Measurements from ENCODE around the gene MTCH1.

The MTCH1 gene

DNA sequence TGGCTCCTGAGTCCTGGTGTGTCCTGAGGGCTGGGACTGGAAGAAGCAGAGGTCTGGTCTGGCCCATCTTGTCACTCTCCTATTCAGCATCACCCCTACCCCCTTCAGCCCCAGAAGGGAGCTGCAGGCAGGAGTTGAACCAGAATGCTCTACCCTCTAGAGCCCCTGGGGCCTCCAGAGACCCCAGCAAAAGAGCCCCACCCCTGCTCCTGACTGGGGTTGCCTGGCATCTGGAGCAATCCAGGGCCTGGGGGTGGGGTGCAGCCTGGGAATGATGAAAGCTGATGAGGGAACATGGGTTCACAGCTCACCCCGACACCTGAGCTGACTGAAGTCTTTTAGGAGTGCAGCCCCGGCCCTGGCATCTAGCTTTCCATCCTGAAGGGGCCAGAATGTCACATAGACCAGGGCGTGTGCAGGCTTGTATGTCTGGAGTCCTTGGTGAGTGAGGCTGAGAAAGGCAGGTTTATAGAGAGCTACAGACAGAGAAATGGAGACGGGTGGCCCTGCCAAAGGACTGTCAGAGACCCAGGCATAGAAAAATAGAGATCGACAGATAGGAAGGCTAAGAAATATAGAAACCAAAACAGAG, 31.7 kb upstream of the MTCH1 start:
- DNase-seq (ENCODE audit: extremely low read depth in 1 of 2, low read depth in 1 of 2), result no peak

DNA sequence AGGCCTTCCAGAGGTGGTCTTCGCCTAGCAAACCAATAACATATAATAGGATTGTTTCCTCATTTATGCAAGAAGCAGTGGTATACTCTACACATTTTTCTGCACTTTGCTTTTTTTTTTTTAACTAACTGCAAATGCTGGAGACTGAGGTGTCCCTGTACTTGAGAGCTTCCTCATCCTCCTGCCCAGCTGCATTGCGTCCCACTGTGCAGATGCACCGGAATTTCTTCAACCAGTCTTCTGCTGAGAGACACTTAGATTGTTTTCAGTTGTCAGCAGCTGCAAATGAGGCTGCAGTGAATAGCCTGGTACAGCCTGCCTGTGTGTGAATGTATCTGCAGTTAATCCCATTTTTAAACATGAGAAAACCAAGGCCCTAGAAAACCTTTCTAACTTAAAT, 31.0 kb upstream of the MTCH1 start:
- no peak for DNase-seq (ENCODE audit: extremely low read depth in 1 of 2, low read depth in 1 of 2)

DNA sequence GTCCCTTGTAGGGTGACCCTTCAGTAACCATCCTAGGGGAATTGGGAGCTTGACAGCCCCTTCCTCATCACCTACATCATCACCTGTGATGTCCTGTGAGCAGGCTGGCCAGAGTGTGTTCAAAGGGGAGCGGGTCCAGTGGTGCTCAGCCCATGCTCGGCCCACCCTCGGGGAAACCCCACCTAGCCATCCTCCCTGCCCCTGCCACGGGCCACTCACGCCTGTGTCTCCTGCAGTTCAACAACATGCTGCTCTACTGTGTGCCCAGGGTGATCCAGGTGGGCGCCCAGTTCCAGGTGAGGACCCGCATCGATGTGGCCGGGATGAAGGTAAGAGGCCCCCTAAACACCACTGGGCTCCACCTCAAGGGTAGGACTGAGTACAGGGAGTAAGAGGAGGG, 29.5 kb upstream of the MTCH1 start:
- no peak for DNase-seq (ENCODE audit: extremely low read depth in 1 of 2, low read depth in 1 of 2)

DNA sequence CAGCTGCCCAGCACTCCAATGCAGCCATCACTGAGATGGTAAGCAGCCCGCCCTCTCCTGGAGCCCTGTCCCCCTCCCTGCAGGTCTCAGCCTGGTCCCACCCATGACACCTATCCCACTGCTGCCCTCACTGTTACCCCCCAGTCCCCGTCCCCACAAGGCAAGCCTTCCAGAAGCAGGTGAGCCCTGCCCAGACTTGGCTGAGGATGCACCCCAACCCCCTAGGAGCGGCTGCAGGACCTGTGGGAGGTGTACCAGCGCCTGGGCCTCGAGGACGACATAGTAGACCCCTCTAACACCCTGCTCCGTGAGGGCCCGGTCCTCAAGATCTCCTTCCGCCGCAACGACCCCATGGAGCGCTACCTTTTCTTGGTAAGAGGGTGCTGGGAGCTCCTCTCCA, 28.7 kb upstream of the MTCH1 start:
- DNase-seq (ENCODE audit: extremely low read depth in 1 of 2, low read depth in 1 of 2), result no peak

DNA sequence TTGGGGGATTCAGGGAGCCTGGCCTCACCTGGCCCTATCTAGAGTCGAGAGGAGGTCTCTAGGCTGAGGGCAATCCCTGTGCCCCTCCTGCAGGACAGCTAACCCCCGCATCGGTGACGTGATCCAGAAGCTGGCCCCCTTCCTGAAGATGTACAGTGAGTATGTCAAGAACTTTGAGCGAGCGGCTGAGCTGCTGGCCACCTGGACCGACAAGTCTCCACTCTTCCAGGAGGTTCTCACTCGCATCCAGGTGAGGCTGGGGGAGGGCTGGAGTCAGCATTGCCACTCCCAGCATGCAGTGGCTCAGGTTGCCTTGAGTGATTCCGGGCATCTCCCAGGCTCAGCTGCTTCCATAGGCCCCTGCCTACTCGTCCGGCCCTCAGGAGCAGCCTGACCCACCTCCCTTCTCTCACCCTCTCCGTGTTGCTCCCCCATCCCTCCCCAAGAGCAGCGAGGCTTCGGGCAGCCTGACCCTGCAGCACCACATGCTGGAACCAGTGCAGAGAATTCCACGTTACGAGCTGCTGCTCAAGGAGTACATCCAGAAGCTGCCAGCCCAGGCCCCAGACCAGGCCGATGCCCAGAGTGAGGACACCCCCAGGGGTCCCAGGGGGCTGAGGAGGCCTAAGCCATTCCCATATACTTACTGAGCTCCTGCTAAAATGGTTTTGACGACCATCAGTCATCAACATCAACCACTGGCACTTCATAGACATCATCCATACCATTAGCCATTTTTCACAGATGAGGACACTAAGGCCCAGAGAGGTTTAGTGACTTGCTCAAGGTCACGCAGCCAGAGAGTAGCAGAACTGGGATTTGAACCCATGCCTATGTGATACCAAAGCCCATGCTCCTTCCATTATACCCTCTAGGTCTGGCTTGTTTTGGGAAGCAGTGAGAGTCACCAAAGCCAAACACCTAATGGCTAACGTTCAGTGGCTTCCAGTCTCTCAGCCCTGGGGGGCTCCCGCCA, 27.8 kb upstream of the MTCH1 start:
- DNase-seq (ENCODE audit: extremely low read depth in 1 of 2, low read depth in 1 of 2), result no peak

DNA sequence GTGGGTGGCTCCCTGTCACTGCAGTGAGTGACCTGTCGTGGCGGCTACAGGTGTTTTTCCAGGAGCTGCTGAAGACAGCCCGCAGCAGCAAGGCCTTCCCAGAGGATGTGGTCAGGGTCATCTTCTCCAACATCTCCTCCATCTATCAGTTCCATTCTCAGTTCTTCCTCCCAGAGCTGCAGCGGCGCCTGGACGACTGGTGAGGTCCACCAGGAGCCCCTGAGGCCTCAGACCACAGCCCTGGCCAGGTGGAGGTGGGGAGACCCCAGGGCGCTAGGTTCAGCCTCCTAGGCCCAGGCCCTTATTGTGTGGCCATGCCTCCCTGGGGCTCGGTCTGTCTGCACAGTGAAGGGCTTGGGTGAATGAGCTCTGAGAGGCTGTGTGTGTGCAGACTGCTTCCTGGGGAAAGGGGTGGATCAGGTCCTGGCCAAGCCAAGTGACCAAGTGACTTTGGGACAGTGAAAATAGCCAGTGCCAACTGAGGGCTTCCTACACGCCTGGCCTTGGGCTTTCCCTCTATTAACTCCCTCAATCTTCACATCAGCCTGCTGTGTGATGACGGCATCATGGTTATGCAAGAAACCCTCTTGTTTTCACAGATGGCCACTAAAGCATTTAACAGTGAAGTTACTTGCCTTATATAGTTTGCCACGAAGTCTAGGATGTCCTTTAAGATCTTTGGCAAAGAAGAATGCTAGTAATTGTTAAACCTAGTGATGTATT, 25.8 kb upstream of the MTCH1 start:
- no peak for DNase-seq (ENCODE audit: extremely low read depth in 1 of 2, low read depth in 1 of 2)

DNA sequence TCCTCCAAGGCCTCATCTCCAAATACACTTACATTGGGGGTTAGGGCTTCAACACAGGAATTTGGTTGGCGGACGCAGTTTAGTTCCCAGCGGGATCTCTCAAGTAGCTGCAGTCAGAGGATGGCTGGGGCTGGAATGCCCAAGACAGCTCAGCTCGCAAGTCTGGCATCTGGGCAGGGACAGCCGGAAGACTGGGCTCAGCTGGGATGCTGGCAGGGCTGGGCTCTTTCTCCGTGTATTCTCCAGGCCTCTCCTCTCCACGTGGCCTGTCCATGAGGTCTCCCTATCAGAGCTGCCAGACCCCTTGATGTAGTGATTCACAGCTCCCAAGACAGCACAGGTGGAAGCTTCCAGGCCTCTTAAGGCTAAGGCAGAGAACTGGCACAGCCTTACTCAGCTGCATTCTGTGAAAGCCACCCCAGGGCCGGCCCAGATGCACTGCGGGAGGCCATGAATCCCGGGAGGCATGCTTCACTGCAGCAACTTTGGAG, 24.5 kb upstream of the MTCH1 start:
- DNase-seq (ENCODE audit: extremely low read depth in 1 of 2, low read depth in 1 of 2), result no peak

DNA sequence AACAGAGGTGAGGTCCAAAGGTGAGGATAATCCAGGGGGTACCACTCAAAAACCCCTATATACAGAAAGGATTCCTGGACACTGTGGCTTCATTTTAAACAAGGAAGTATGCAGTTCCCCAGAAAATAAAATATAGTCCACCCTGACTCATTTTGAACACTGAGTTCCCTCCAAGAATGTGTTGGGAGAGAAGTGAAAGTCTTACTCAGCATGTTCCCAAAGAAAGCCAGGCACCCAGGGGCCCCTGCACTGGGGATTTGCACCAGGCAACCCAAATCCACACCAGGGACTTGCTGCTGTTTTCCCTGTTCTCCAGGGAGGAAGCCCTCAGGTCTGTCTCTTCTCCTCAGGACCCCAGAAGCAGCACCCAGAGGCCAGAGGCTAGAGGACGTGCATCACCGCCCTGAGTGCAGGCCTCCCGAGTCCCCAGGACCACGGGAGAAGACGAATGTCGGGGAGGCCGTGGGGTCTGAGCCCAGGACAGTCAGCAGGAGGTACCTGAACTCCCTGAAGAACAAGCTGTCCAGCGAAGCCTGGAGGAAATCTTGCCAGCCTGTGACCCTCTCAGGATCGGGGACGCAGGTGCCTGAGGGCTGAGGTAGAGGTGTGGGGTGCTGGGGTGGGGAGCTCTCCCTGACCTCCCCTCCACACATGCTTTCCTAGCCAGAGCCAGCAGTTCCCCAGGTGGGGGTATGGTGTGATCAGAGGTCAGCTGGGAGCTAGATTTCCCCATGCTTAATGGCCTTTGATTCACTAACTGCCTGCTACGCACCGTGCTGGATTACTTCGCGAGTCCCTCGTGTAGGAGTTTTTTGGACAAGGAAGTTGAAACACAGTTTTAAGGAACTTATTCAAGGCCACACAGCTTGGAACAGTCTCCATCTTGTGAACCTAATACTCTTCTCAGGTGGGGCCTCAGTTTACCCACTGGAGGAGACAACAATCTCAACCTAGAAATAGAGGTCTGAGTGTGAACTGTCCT, 22.8 kb upstream of the MTCH1 start:
- DNase-seq (ENCODE audit: extremely low read depth in 1 of 2, low read depth in 1 of 2), result no peak

DNA sequence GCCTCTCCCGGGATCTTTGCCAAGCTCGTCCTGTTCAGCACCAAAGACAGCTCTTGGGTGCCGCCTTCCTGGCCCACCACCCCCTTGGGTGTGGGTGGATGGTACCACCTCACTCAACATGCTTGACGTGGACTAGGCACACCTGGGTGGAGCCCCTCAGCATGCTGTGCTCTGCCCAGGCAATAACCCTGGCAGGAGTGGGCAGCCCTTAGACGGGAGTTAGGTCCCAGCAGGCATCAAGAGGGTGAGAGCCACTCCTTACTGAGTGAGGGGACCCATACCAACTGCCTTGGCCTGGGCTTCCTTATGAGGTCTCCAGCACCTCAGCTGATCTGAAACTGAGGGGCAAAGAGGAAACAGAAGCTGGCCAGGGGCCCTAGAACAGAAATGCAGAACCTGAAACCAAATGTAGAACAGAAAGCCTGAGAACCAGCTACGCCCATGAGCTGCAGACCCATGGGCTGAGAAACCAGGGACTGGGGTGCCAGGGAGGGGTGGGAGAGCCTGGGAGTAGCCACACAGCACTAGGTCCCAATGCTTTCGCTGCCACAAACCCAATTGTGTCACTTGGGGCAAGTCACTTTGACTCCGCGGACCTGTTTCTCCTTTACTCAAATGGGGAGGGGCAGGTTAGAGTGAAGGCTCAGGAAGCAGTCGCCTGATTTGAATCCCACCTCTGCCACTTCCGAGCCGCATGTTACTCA, 21.5 kb upstream of the MTCH1 start:
- no peak for DNase-seq (ENCODE audit: extremely low read depth in 1 of 2, low read depth in 1 of 2)

DNA sequence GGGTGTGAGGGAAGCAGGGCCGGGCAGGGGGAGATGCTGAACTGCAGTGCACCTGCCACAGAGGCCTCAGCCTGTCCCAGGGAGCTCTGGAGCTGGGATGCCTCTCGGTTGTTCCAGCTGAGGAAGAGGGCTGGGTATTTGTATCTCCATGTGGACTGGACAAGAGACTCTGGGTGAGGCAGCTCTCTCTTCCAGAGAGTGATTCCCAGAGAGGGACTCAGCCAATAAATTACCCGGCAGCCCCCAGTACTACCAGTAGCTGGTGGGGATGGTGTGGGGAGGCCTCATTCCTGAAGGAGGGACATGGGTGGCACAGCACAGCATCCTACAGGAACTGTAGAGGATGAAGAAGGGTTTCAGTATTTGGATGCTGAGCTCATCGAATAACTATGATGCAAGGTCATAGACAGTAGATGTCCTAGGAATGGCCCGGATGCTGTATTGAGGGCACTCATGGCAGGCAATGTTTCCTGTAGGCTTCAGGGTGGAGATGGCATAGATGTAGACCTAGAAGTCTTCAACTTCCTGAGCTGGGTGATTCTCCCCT, 20.9 kb upstream of the MTCH1 start:
- DNase-seq (ENCODE audit: extremely low read depth in 1 of 2, low read depth in 1 of 2), result no peak

DNA sequence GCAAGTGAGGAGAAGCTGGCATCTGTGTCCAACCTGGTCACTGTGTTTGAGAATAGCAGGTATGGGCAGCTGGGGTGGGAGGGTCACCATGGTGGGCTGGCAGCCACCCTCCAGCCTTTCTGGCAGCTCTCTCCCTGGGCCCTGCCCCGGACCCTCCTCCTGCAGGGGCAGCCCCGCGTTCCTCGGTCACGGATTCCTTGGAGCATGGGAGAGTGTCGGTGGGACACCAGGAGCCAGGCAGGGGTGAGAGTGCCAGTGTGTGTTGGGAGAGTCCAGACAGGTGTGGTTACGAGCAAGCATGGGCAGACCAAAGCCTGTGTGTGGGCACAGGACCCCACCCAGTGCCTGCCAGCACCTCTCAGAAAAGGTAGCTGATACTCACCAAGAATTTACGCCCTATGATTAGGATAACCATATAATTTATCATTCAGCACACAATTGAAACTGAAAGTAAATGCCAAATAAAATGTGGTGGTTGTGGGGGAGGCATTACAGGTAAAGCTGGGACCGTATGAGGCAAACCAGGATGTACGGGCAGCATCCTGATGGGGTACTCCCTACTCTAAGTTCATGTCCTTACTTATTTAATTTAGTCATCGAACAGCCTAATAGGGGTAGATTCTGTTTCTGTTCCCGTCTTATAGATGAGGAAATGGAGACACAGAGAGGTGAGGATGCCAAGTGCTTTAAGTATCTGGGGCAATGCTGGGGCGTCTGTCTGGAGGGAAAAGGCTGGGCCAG, 20.0 kb upstream of the MTCH1 start:
- no peak for DNase-seq (ENCODE audit: extremely low read depth in 1 of 2, low read depth in 1 of 2)

DNA sequence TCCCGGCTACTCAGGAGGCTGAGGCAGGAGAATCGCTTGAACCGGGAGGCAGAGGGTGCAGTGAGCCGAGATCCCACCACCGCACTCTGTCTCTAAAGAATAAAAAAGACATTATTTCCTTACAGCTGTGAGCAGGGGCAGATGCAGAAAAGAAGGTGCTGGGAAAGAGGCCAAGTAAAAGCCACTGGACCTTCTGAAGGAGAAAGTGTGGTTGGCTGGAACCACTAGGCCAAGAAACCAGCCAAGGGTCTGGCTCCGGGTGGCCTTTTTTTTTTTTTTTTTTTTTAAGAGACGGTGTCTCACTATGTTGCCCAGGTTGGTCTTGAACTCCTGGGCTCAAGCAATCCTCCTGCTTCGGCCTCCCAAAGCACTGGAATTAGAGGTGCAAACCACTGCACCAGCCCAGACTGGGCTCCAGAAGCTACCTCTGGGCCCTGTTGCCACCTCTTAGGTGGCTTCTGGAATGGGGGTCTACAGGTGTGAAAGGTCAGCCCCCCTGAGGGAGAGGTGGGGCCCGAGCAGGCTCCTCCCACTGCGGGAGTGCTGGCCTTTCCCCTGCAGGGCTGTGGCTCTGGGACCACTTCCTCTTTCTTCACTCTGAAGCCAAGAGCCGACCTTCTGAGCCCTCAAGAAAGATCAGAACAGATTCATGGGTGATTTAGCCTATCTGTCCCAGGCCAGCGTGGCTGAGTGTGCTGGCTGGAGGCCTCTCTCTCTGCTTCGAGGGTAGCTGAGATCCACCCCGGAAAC, 19.2 kb upstream of the MTCH1 start, which contains the start of gene FGD2:
FGD2 (plus strand) TSS at position 595 of the 750 bp plus-strand sequence. CDS start 163 bp downstream, outside the sequence.
- DNase-seq (ENCODE audit: extremely low read depth in 1 of 2, low read depth in 1 of 2), result no peak

DNA sequence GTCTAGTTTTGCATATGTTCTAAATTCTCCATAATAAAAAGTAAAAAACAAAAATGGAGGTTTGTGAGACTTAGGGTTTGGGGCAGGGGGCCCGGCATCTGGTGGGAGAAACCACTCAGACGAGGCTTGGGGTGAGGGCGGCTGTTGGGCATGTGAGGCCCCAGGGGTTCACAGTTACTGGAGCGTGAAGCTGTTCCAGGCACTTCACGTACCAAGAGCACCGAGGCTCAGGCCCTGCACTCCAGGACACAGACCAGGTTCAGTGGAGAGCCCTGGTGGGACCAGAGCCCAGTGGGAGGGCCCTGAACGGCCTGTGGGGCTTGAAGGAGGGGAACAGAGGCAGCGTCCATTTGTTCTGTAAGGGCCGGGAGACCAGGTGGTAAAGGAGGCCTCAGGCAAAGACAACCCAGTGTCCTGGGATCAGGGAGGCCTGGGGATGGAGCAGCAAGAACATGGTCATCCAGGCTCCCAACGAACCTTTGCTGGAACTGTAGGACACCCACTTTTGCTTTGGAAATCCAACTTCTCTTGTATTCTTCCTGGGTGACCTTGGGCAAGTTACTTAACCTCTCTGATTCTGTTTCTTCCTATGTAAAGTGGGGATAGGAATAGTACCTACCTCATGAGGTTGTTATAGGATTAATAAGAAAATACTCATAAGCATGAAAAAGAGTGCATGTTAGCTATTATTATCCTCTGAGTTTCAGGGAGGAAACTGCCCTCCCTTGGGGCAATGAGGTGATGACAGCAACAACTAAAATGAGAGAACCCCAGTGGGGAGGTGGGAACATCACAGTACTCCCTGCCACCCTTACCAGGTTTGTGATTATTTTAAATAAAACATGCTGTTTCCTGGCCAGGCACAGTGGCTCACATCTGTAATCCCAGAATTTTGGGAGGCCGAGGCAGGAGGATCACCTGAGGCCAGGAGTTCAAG, 18.3 kb upstream of the MTCH1 start:
- DNase-seq (ENCODE audit: extremely low read depth in 1 of 2, low read depth in 1 of 2), result no peak

DNA sequence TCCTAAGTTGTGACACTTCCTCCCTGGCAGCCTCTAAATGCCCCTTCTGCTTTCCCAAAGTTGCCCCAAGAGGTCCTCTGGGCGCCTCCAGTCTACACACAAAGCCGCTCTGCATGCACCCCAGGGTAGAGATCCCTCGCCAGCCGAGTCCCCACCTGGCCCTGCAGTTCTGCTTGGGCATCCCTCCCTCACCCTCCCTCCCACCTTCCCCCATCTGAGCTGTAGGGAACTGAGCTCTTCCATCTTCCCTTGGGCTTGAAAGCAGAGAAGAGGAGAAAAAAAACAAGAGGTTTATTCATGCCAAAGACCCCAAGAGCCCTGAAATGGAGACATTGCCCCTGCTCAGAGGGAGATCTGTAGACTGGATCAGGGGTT, 13.7 kb upstream of the MTCH1 start:
- DNase-seq (ENCODE audit: extremely low read depth in 1 of 2, low read depth in 1 of 2), result no peak

DNA sequence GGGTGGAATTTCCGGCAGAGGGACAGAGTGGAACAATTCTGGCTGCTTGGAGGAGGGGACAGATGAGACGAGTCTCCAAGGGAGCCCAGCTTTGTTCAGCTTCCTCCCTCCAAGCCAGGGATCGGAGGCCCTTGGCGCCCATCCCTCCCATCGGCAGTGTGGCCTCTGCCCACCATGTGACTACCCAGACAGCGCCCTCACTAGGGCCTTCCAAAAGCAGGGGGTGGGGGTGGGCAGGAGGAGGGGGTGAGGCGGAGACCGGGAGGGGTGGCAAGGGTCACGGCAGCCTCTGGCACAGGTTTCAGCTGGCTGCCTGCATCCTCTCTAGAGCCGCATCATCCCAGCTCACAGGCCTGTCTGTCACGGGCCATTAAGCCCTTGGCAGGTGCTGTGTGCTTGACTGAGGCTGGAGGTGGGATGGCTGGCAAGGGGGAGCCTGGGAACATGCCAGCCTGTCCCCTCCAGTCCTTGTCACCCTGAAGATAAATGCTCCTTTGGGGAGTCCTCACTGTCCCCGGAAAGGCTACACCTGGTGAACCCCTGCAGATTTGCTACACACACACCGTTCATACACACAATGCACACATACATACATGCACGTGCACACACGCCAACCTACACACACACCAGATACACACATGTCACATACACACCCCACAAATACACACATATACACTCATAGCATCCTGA, 13.2 kb upstream of the MTCH1 start:
- DNase-seq (ENCODE audit: extremely low read depth in 1 of 2, low read depth in 1 of 2), result no peak

DNA sequence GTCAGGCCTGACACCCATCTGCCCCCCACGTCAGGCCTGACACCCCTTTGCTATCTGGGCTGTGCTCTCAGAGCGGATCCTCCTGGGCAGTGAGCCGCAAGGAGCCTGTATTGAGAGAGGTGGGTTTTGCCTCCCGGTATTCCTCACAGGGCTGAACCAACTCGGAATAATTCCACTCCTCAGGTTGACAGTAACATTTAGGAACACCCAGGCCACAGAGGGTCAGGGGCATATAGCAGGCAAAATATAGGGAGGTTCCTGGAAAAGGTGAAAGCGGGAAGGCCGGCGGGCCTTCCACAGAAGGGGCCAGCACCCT, 12.7 kb upstream of the MTCH1 start:
- no peak for DNase-seq (ENCODE audit: extremely low read depth in 1 of 2, low read depth in 1 of 2)
